Left ventricle myocardium superior (tissue), 1 donor: ENCODE measurements around the gene PRPF8. TPM values are rescaled to one million over a fixed set of nuclear protein-coding genes. Genes with fewer than 3 reads are reported as not detected.

Experiments
- ATAC-seq: fragments of 200-7000 bp; cut with Tn5 transposase; one replicate; pipeline ENCODE4 v1.9.1; 2020; ENCODE audit warnings: mild to moderate bottlenecking, moderate library complexity
- DNase-seq: peaks from one replicate; pipeline ENCODE4 v3.0.0-alpha.2; 2020
- intact Hi-C: fragments of 100-400 bp; cut with micrococcal nuclease; formaldehyde crosslinking; loops from one replicate; pipeline ENCODE4 v1.11.0; 2022
- total RNA-seq: library from RNA; stranded (reverse); fragmentation: NEBNext Ultra II Directional; extraction: Animal tissue kit (Norgen Biotek cat#: 25700); gene quantifications from one replicate; pipeline ENCODE4 v1.2.1, GENCODE V29; 2021
- donor health status: DM: no; HTN: yes; CAD: no; lungs with severe emphysema.

The PRPF8 gene
- total RNA-seq, 1 donor from 2014 or later = 135 TPM

DNA sequence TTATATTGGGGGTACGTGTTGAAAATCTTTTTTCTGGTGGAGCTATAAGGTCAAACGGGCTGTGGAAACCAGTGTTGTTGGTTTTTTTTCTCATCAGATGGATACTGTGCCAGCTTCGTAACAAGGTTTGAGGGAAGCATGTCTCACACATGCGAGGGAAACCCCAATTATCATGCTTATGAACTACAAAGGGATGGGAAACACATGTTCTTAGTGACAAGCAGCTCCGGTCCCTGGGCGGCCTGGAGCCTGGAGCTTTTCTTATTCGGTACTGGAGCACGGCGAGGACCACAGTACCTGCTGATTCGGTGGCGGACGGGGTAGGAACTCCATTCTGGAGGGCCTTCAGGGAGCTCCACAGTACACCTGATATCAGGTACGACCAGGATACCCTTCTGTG, 68.6 kb downstream of the PRPF8 start:
- intact Hi-C loops = no loop called here
- no peak for ATAC-seq

DNA sequence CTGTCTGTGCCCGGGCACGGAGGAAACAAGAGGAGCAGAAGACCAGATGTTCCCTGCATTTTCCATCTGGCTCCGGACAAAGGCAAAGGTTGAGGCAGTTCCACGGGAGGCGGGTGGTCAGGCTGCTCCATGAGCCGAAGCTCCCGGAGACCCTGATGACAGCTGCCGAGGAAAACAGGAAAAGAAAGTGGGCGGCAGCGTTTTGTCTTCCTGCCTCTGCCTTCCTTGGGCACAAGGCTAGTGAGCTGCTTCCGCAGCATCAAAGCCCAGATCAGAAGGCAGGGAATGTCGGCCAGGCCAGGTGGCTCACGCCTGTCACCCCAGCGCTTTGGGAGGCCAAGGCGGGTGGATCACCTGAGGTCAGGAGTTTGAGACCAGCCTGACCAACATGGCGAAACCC, 72.3 kb downstream of the PRPF8 start:
- intact Hi-C loops = no loop called here
- peak; percentile 55 for ATAC-seq
- DNase-seq = no peak

More for the DNA sequence above, 68.6 kb downstream of the PRPF8 start:
- DNase-seq = no peak

DNA sequence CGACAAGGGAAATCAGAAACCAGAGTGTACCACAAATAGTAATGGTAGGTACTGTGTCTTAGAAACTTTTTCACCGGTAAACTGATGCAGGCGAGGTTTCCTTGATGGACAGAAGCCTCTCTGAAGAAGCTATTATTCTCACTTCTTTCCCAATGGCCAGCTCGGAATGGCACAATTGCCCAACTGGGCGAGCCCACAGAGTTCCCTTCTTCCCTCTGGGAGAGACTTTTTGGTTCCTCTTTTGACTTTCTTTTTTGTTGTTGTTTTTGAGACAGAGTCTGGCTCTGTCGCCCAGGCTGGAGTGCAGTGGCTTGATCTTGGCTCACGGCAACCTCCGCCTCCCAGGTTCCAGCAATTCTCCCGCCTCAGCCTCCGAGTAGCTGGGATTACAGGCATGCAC, 73.0 kb downstream of the PRPF8 start:
- intact Hi-C loops = no loop called here
- ATAC-seq (peak; percentile 56), DNase-seq (no peak)

DNA sequence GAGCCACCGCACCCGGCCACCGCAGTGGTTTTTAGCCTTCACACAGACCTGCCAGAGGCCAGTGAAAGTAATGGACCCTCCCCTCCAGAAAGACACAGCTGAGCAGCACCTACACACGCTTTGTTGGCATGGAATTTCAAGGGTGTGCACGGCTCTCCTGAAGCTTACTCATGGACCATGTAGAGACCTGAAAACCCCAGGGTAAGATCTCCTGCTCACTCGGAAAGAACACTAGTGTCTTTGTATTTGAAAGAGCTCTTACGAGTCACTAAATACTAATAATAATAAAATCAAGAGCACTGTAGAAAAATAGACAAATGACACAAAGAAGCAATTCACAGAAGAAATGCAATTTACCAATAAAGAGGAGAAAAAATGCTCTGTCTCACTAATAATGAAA, 76.0 kb downstream of the PRPF8 start:
- DNase-seq = no peak
- no peak for ATAC-seq
- intact Hi-C loops = no loop called here

DNA sequence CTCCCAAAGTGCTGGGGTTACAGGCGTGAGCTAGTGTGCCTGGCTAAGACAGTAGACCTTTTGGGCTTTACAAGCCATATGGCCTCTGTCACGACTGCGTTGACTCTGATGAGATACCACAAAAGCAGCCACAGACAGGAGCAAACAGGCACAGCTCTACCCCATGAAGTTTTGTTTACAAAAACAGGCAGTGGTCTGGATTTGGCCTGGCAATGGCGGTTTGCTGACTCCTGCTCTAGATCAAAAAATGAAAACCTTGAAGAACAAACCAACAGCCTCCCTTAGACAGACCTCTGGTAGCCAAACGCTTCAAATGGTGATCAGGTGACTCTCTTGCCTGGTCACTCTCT, 76.7 kb downstream of the PRPF8 start:
- ATAC-seq (no peak), DNase-seq (no peak)
- intact Hi-C loops = no loop called here

DNA sequence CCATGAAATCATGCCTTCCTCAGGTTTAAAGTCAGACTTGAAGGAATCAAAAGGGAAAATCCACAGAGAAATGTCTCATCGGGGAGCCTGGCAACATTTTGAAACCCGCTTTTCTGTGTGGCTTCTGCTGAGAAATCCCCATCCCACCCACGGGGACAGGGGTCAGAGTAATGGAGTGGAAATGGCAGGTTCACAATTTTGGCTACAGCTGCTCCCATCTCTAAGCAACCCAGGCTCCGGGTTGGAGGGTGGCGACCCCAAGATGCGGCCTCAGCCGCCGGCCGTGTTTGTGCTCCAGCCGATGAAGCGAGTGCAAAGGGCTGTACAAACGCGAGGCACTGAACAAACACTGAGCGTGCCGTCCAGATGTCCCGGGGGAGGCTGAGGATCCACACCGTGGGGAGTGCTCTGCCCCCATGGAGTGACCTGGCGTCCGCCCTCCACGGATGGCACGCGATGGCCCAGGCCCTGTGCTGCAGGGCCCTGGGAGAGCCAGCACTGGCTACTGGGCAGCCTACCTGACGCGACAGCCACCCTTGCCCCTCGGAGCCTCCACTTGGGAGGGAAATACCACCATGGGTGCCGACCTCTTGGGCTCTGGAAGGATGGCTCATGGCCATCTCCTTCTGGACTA, 78.2 kb downstream of the PRPF8 start:
- intact Hi-C loops = no loop called here
- no peak for DNase-seq

DNA sequence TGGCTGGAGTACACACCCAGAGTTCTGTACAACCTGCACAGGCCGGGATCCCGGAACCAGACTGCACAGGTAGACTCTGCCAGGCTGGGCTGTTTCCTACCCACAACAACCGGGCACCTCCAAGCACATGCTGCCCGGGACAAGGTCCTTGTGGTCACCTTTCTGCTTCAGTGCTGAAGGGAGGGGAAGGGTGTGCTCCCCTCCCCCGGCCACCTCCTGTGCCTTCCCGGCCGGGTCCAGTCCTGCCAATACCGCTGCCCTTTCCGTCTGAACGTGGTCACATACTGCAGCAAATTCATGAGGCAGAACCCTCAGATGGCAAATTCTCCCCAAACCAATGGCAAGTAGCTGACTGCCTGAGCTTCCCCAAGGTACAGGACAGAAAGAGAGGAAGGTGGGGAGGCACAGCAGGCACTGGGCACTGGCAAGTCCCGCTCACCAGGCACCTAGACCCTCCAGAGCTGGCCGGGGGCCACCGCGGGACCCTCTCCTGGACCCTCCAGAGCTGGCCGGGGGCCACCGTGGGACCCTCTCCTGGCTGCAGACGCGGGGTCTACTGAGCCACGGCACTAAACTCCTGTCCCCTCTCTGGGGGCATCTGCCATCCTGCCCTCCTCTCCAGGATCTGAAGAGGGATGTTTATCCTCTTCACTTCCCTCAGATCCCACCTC, 78.9 kb downstream of the PRPF8 start:
- ATAC-seq = no peak
- intact Hi-C loops = no loop called here
- DNase-seq = no peak

More for the DNA sequence above, 78.2 kb downstream of the PRPF8 start:
- ATAC-seq = no peak

DNA sequence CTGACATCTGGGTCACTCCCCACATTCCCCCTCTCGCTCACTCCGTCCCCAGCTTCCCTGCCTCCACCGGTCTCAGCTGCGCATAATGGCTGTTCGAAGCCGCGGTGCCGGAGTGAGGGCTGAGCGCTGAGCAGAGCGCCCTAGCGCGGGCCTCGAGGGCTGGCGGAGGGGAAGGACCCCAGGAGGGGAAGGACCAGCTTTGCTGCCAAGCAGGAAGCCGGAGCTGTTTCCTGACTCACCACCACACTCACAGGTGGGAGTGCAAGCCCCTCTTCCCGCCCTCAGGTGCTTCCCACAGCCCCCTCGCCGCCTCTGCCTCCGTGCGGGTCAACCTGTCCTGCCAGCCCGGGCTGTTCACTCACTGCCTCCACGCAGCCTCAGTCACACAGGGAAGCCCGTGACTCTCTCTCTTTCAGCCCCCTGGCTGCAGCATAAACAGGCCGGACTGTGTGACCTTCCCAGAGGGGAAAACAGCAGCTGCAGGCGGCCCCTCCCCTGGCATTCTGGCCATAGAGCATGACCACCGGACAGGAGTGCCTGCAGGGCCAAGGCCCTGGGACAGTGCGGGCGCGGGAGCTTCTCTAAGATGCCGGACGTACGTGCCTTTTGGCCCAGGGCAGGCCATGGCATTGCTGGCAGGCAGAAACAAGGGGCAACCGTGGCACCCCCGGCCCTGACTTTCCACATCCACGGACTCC, 79.7 kb downstream of the PRPF8 start:
- intact Hi-C loops = no loop called here
- ATAC-seq (no peak), DNase-seq (no peak)

DNA sequence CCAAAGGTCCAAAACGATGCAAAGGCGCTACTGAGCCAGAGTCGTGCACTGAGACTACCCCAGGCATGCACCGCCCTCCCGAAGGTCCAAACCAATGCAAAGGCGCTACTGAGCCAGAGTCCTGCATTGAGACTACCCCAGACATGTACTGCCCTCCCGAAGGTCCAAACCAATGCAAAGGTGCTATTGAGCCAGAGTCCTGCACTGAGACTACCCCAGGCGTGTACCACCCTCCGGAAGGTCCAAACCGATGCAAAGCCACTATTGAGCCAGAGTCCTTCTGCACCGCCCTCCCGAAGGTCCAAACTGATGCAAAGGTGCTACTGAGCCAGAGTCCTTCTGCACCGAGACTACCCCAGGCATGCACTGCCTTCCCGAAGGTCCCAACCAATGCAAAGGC, 83.1 kb downstream of the PRPF8 start:
- DNase-seq (no peak), ATAC-seq (no peak)
- intact Hi-C loops = no loop called here

Other genes starting within 250 kb of the PRPF8 start
- gene CRK, start 228.6 kb downstream of the PRPF8 start, total RNA-seq = 37.9 TPM
- gene MYO1C, start 192.2 kb downstream of the PRPF8 start, total RNA-seq = 200 TPM
- gene INPP5K, start 168.3 kb downstream of the PRPF8 start, total RNA-seq = 39.1 TPM
- gene PITPNA, start 122.1 kb downstream of the PRPF8 start, total RNA-seq = 52.6 TPM
- 3.1 TPM for gene SLC43A2, start 56.0 kb downstream of the PRPF8 start, total RNA-seq
- gene SCARF1, start 39.1 kb downstream of the PRPF8 start, total RNA-seq = 13.1 TPM
- 81.4 TPM for gene RILP, start 35.0 kb downstream of the PRPF8 start, total RNA-seq
- gene TLCD2, start 25.5 kb upstream of the PRPF8 start, total RNA-seq = 1.7 TPM
- gene WDR81, start 39.8 kb upstream of the PRPF8 start, total RNA-seq = 7.6 TPM
- 1.4 TPM for gene SERPINF2, start 58.0 kb upstream of the PRPF8 start, total RNA-seq
- gene SERPINF1, start 77.2 kb upstream of the PRPF8 start, total RNA-seq = 146 TPM
- gene SMYD4, start 145.0 kb upstream of the PRPF8 start, total RNA-seq = 6.9 TPM
- 46.0 TPM for gene RPA1, start 145.1 kb upstream of the PRPF8 start, total RNA-seq